NCI-H748 (cell line): ENCODE results near the gene KIF7.
"Not testable (repeated sequence)": the region's sequence is repeated elsewhere in the genome, so short reads cannot be mapped to it uniquely, and the experiment has no call there.

Experiments
- DNase-seq: peaks from one replicate; lab custom pipeline; 2025; ENCODE audit not compliant: unreplicated experiment; lab: John Stamatoyannopoulos, UW

The KIF7 gene, protein sequence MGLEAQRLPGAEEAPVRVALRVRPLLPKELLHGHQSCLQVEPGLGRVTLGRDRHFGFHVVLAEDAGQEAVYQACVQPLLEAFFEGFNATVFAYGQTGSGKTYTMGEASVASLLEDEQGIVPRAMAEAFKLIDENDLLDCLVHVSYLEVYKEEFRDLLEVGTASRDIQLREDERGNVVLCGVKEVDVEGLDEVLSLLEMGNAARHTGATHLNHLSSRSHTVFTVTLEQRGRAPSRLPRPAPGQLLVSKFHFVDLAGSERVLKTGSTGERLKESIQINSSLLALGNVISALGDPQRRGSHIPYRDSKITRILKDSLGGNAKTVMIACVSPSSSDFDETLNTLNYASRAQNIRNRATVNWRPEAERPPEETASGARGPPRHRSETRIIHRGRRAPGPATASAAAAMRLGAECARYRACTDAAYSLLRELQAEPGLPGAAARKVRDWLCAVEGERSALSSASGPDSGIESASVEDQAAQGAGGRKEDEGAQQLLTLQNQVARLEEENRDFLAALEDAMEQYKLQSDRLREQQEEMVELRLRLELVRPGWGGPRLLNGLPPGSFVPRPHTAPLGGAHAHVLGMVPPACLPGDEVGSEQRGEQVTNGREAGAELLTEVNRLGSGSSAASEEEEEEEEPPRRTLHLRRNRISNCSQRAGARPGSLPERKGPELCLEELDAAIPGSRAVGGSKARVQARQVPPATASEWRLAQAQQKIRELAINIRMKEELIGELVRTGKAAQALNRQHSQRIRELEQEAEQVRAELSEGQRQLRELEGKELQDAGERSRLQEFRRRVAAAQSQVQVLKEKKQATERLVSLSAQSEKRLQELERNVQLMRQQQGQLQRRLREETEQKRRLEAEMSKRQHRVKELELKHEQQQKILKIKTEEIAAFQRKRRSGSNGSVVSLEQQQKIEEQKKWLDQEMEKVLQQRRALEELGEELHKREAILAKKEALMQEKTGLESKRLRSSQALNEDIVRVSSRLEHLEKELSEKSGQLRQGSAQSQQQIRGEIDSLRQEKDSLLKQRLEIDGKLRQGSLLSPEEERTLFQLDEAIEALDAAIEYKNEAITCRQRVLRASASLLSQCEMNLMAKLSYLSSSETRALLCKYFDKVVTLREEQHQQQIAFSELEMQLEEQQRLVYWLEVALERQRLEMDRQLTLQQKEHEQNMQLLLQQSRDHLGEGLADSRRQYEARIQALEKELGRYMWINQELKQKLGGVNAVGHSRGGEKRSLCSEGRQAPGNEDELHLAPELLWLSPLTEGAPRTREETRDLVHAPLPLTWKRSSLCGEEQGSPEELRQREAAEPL (N-terminal part only)

DNA sequence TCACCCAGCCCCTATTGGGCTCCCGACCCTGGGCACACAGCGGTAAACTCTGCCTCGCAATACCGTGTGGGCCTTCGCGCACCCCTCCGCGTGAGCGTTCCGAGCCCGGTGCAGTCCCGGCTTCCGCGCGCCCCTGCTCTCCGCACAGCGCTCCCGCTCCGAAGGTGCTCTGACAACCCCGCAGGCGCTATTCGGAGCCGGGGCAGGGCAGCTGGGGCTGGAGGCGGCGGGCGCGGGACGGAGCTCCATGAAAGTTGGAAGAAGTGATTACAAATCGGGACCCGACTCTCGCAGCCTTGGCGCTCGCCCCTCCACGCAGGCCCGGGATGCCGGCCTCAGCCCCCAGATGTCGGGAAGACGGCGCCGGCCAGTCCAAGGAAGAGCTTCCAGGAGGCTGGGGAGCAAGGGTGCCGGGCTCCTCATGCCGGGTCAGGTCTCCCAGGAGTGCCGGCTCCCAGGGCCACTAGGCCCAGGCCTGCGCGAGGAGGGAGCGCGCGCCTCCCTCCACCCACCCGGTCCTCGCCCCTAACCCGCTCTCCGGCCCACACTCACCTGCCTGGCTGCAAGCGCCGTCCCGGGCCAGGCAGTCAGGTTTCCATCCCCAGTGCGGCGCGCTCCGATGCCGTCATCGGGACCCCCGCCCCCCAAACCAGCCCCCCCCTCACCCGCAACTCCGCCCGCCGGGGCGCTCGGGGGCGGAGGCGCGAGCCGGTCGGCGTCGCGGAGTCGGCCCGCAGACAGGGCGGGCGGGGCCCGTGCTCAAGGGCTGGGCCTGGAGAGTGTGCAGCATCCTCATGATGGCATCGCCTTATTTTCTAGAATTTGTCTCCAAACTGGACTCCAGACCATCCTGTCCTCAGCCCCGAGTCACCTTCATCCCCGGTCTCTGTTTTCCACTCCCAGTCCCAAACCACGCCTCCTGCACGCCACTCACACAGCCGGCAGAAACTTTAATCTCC lies at the start of gene KIF7:
Gene KIF7, minus strand, starts transcription at position 621 of the 959 bp plus-strand sequence. CDS start 2,537 bp downstream, outside the sequence.
- DNase-seq, result peak; percentile 56

GRCh38 chr15:89704411-89704810 lies 49.1 kb upstream of the KIF7 start:
- DNase-seq, result no peak

DNA sequence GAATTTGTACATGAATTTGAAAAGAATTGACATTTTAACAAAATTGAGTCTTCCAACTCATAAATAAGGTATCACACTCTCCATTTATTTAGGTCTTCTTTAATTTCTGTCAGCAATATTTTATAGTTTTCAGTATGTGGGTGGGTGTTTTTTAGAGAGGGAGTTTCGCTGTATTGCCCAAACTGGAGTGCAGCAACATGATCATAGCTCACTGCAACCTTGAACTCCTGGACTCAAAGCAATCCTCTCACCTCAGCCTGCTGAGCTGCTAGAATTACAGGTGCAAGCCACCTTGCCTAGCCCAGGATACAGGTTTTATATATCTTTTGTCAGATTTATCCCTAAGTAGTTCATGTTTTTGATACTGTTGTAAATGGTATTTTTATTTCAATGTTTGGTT lies 39.9 kb upstream of the KIF7 start:
- DNase-seq, result no peak

GRCh38 chr15:89693696-89694095 lies 38.4 kb upstream of the KIF7 start:
- DNase-seq, result no peak

- no peak for DNase-seq
These were observed 37.8 kb upstream of the KIF7 start for GRCh38 chr15:89693091-89693490.

DNA sequence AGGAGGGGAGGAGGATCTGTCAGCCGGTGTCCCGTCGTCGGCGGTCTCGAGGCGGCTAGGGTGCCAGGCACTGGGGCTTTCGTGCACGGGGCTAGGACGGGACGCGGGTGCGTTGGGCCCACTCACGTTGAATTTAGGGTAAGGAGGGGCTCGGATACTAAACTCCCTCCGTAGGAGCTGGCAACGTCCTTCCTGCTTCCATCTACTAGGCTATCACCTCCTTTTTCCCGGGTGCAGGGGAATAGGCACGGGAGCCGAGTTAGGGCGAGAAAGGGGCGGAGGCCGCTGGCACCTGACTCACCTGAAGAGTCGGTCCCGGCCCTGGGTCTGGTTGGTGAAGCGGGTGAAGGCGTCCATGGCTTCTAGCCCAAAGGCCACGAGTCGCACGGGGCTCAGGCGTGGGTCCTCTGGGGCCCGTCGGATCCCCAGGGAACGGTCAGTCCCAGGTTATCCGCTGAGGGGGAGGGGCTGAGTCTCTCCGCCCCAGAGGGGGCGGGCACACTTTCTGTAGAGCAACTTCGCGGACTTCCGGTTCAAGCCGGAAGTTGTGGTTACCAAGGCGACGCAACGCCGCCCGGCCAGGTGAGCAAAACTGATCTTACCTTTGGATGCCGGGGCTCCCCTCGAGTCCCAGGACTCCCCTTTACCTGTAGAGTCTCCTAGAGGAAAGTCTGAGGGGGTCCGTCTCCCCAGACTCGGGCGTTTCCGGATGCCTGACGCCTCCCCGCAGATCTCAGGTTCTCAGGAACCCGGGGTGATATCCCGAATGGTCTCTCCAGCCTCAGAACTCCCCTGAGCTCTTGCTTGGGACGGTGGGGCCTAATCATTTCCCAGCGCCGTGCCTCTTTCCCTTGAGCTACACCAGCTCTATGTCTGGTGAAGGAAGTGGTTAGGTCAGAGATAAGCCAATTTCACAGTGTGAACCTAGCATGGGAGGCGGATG lies 35.3 kb upstream of the KIF7 start, which contains the start of the genes PEX11A and WDR93:
Gene PEX11A, minus strand, starts transcription at position 479 of the 943 bp plus-strand sequence. Its CDS starts 122 bp downstream, at position 357.
Gene WDR93, plus strand, starts transcription at position 536 of the 943 bp plus-strand sequence. CDS start 10,936 bp downstream, outside the sequence.
- peak; percentile 86 for DNase-seq

GRCh38 chr15:89689930-89690275 lies 34.6 kb upstream of the KIF7 start:
- not testable (repeated sequence) for DNase-seq

- DNase-seq, result no peak
These were observed 31.3 kb upstream of the KIF7 start for GRCh38 chr15:89686522-89686921.

GRCh38 chr15:89685995-89686394 lies 30.7 kb upstream of the KIF7 start:
- DNase-seq, result no peak

DNA sequence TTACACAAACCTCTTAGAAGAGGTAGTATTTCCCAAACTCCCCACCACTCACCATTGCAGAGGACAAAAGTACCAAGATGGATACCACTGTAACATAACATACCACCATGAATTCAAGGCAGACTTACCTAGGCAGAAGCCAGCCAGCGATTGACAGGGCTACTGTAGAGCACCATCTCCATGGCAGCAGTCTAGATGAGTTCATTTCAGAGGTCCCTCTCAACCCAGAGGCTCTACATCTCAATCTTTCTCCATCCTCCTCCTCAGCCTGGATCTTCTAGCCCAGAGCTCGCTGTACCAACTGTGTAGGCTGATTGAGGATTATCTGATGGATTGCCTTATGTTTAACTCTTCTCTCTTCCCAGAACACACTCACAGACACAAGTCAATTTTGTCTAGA lies 25.9 kb upstream of the KIF7 start:
- DNase-seq, result no peak

GRCh38 chr15:89680282-89680873 lies 25.1 kb upstream of the KIF7 start:
- no peak for DNase-seq

- no peak for DNase-seq
These were observed 23.9 kb upstream of the KIF7 start, which contains the start of gene PLIN1 for GRCh38 chr15:89679212-89679611. Gene PLIN1 (minus strand): TSS chr15:89679367. CDS start chr15:89677489, 1,878 bp downstream.

- DNase-seq, result no peak
These were observed 22.1 kb upstream of the KIF7 start for GRCh38 chr15:89677381-89677780.

DNA sequence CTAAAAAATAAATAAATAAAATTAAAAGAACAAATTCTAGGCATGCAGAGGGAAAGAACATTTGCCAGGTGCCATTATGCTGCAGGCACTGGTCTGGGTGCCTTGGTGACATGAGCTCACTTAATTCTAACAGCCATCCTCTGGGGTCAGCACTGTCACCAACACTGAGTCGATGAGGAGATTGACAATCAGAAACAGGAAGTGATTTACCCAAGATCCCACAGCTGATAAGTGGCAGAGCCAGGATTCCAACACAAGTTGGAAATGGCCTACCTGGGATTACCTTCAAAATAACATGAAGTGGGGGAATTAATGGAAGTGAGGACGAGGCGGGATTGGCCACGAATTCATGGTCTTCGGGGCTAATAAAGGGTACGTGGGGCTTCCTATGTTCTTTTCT lies 20.3 kb upstream of the KIF7 start:
- no peak for DNase-seq

- no peak for DNase-seq
These were observed 19.3 kb upstream of the KIF7 start for GRCh38 chr15:89674526-89674925.

DNA sequence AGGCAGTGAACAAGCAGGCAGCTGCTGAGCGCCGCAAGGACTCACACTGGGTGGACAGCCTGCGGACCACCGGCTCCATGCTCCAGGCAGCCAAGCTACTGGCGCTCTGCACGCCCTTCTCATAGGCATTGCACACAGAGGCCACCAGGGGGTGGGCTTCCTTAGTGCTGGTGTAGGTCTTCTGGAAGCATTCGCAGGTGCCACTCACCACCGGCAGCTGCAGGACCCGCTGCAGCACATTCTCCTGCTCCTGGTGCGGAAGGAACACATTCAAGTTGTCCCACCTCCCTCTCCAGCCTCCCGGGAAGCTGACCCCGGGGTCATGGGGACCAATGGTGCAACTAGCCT lies 17.9 kb upstream of the KIF7 start:
- DNase-seq, result peak; percentile 39

GRCh38 chr15:89672221-89673164 lies 17.2 kb upstream of the KIF7 start:
- no peak for DNase-seq
